Left ventricle myocardium inferior (tissue), 1 donor: ENCODE measurements around the gene TMEM143. TPM values are rescaled to one million over a fixed set of nuclear protein-coding genes. Genes with fewer than 3 reads are reported as not detected.

ENCODE experiments used
- DNase-seq: peaks from one replicate; pipeline ENCODE4 v3.0.0-alpha.2; 2020
- H3K27ac ChIP-seq: fragments of 200-600 bp; replicated peaks from 2 replicates; pipeline ENCODE4 v1.8.0; 2021
- H3K27me3 ChIP-seq: fragments of 200-600 bp; 2 replicates; pipeline ENCODE4 v1.8.0; 2021; ENCODE audit warnings: low read depth
- H3K36me3 ChIP-seq: fragments of 200-600 bp; 2 replicates; pipeline ENCODE4 v1.8.0; 2021
- H3K4me1 ChIP-seq: fragments of 200-600 bp; 2 replicates; pipeline ENCODE4 v1.8.0; 2021
- H3K4me3 ChIP-seq: fragments of 200-600 bp; 2 replicates; pipeline ENCODE4 v1.8.0; 2021; ENCODE audit warnings: mild to moderate bottlenecking, moderate library complexity
- H3K9me3 ChIP-seq: fragments of 200-600 bp; replicated peaks from 2 replicates; pipeline ENCODE4 v1.8.0; 2021
- CTCF ChIP-seq: fragments of 200-600 bp; IDR thresholded peaks from 2 replicates; pipeline ENCODE4 v1.8.0; 2021; ENCODE audit warnings: antibody characterized with exemption, mild to moderate bottlenecking, borderline replicate concordance
- intact Hi-C: fragments of 100-400 bp; cut with micrococcal nuclease; formaldehyde crosslinking; loops from one replicate; pipeline ENCODE4 v1.11.0; 2022
- total RNA-seq: library from RNA; stranded (reverse); fragmentation: NEBNext Ultra II Directional; extraction: Animal tissue kit (Norgen Biotek cat#: 25700); gene quantifications from one replicate; pipeline ENCODE4 v1.2.1, GENCODE V29; 2021
- donor health status: DM: no; HTN: yes; CAD: no; lungs with severe emphysema.

The TMEM143 gene
- total RNA-seq, 1 donor from 2014 or later = 108 TPM

DNA sequence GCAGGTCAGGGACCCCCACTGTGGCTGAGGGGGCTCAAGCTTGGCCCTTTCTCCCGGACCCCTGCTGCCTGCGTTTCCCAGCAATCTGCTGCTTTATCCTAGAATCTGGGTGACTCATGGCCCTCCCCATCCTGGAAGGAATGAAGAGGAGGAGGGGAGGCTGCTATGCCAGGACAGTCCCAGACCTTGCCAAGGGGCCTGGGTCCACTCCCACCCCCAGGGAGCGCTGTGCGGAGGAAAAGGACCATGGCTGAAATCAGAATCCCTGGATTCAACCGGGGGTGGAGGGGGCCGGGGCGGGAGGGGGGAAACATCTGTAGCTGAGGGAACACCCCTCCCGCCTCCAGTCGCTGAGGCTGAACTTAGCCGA is 73.4 kb downstream of the TMEM143 start:
- Histone ChIP-seq H3K27ac (no peak overlapping the region), H3K36me3 (peaks cover 14% of the 10 kb centered on the region), H3K27me3 (peaks cover 15% of the 10 kb centered on the region), H3K9me3 (peaks cover 16% of the 10 kb centered on the region), H3K4me1 (peaks cover 15% of the 10 kb centered on the region), H3K4me3 (peak overlapping the region; percentile 69)
- intact Hi-C loops = no loop called here
- DNase-seq = no peak
- no peak for TF ChIP-seq CTCF

DNA sequence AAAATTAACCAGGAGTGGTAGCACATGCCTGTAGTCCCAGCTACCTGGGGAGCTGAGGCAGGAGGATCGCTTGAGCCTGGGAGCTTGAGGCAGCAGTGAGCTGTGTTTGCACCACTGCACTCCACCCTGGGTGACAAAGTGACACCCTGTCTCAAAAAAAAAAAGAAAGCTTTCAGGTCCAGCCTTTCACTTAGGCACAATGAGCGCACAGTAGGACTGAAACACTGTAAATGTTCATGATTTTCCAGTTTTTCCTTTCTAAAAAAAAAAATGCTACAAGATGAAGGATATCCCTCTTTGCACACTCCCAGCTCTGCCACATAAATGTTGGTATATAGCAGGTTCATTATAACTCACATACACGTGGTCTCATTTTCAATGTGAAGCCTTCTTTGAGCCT is 76.0 kb downstream of the TMEM143 start:
- TF ChIP-seq CTCF = no peak
- Histone ChIP-seq H3K9me3 (peaks cover 27% of the 10 kb centered on the region), H3K36me3 (peaks cover 23% of the 10 kb centered on the region), H3K4me1 (peaks cover 15% of the 10 kb centered on the region), H3K4me3 (no peak overlapping the region), H3K27ac (no peak overlapping the region), H3K27me3 (peaks cover 6% of the 10 kb centered on the region)
- no peak for DNase-seq
- intact Hi-C loops = no loop called here

DNA sequence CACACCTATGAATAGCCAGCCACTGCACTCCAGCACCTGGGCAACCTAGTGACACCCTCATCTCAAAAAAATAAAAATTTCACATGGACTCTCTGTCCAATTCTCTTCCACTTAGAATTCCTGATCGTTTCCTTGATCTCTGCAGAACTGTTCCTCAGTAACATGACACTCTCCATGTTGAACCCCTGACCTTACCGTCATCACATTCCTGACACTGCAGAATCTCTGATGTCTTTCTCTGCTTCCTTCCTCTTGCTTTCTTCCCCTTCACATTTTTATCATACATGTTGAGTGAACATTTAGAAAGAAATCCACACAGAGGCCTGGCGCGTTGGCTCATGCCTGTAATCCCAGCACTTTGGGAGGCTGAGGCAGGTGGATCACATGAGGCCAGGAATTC is 78.8 kb downstream of the TMEM143 start:
- intact Hi-C loops = no loop called here
- peaks cover 29% of the 10 kb centered on the region for H3K9me3 ChIP-seq
- DNase-seq = no peak
- TF ChIP-seq CTCF = no peak
- H3K4me1 ChIP-seq = no peaks in the 10 kb centered on the region
- H3K27ac ChIP-seq = no peak overlapping the region
- H3K36me3 ChIP-seq = peaks cover 24% of the 10 kb centered on the region
- H3K4me3 ChIP-seq = no peak overlapping the region
- no peaks in the 10 kb centered on the region for H3K27me3 ChIP-seq

GRCh38 chr19:48283908-48284307 is 79.8 kb downstream of the TMEM143 start:
- H3K27ac ChIP-seq = no peak overlapping the region
- H3K27me3 ChIP-seq = no peaks in the 10 kb centered on the region
- H3K36me3 ChIP-seq = peaks cover 24% of the 10 kb centered on the region
- intact Hi-C loops = no loop called here
- H3K4me3 ChIP-seq = no peak overlapping the region
- TF ChIP-seq CTCF = no peak
- peaks cover 29% of the 10 kb centered on the region for H3K9me3 ChIP-seq
- no peak for DNase-seq
- no peaks in the 10 kb centered on the region for H3K4me1 ChIP-seq

Other genes starting within 250 kb of the TMEM143 start
- gene LIG1, start 193.6 kb downstream of the TMEM143 start, total RNA-seq = 3.4 TPM
- gene ZSWIM9, start 193.3 kb downstream of the TMEM143 start, total RNA-seq = 7.6 TPM
- 33.3 TPM for gene CARD8, start 108.0 kb downstream of the TMEM143 start, total RNA-seq
- gene ZNF114, start 93.9 kb downstream of the TMEM143 start, total RNA-seq = 0.55 TPM
- 32.1 TPM for gene EMP3, start 38.4 kb downstream of the TMEM143 start, total RNA-seq
- not detected for gene SYNGR4, start 427 bp upstream of the TMEM143 start, total RNA-seq
- gene KDELR1, start 27.6 kb upstream of the TMEM143 start, total RNA-seq = 68.4 TPM
- gene GRIN2D, start 29.7 kb upstream of the TMEM143 start, total RNA-seq = 0.30 TPM
- 17.0 TPM for gene GRWD1, start 82.0 kb upstream of the TMEM143 start, total RNA-seq
- gene KCNJ14, start 91.6 kb upstream of the TMEM143 start, total RNA-seq = 0.27 TPM
- 32.1 TPM for gene CYTH2, start 105.4 kb upstream of the TMEM143 start, total RNA-seq
- gene LMTK3, start 147.9 kb upstream of the TMEM143 start, total RNA-seq = 1.1 TPM
- 0.33 TPM for gene SULT2B1, start 188.2 kb upstream of the TMEM143 start, total RNA-seq
- not detected for gene SPACA4, start 242.8 kb upstream of the TMEM143 start, total RNA-seq